T-helper 1 cell treated with Interleukin-12 subunit alpha and Interleukin-12 subunit beta and Interleukin-4 antibody, amounts not matched to agents 30 ng/mL and 1 ng/mL, for 36 hours (primary cell): ENCODE measurements around the gene BLZF1. TPM values are rescaled to one million over a fixed set of nuclear protein-coding genes. Genes with fewer than 3 reads are reported as not detected.

Source experiments
- total RNA-seq: library from RNA; stranded (reverse); gene quantifications from 2 replicates; pipeline ENCODE4 v1.2.3, GENCODE V29; 2022

Gene BLZF1
- total RNA-seq, 1 donor from 2014 or later: 29.3 TPM

Other genes with a start within 250 kb of the BLZF1 start
- 16.1 and 21.5 TPM in 2 replicates for gene NME7, start 398 bp upstream of the BLZF1 start, total RNA-seq
- gene CCDC181, start 59.3 kb downstream of the BLZF1 start, total RNA-seq: not detected in 2 replicates
- 7.1 and 8.0 TPM in 2 replicates for gene SLC19A2, start 117.7 kb downstream of the BLZF1 start, total RNA-seq
- 16.7 and 17.5 TPM in 2 replicates for gene F5, start 218.3 kb downstream of the BLZF1 start, total RNA-seq